IMR-90 (cell line): ENCODE results near the gene SLC25A22.

Experiments used
- BHLHE40 ChIP-seq: fragments of 150-350 bp; IDR thresholded peaks from 2 replicates; pipeline ENCODE4 v1.6.1; 2016; ENCODE audit warnings: mild to moderate bottlenecking, low read depth, low read length
- CEBPB ChIP-seq: IDR thresholded peaks from 2 replicates; pipeline ENCODE4 v1.6.1; 2012; ENCODE audit warnings: low read depth, low read length, improper control_type of control experiment
- CHD1 ChIP-seq: IDR thresholded peaks from 2 replicates; pipeline ENCODE4 v1.6.1; 2012; ENCODE audit warnings: low read depth, low read length, improper control_type of control experiment
- CTCF ChIP-seq: conservative IDR thresholded peaks from 2 replicates; pipeline ENCODE4 v1.5.1; 2012; ENCODE audit warnings: mild to moderate bottlenecking, low read depth, low read length, improper control_type of control experiment
- FOS ChIP-seq: fragments of 150-350 bp; IDR thresholded peaks from 2 replicates; pipeline ENCODE4 v1.6.1; 2016; ENCODE audit warnings: low read depth, low read length
- MAZ ChIP-seq: IDR thresholded peaks from 2 replicates; pipeline ENCODE4 v1.6.1; 2012; ENCODE audit warnings: low read depth, mild to moderate bottlenecking, low read length, improper control_type of control experiment, moderate library complexity, borderline replicate concordance
- MXI1 ChIP-seq: IDR thresholded peaks from 2 replicates; pipeline ENCODE4 v1.6.1; 2012; ENCODE audit warnings: low read depth, mild to moderate bottlenecking, low read length, moderate library complexity, borderline replicate concordance
- POLR2A ChIP-seq: IDR thresholded peaks from 2 replicates; pipeline ENCODE4 v1.6.1; 2012; ENCODE audit warnings: mild to moderate bottlenecking, low read depth, low read length
- RCOR1 ChIP-seq: IDR thresholded peaks from 2 replicates; pipeline ENCODE4 v1.6.1; 2012; ENCODE audit warnings: mild to moderate bottlenecking, low read length, improper control_type of control experiment; ENCODE audit not compliant: insufficient replicate concordance
- RFX5 ChIP-seq: IDR thresholded peaks from 2 replicates; pipeline ENCODE4 v1.8.0; 2012; ENCODE audit warnings: low read depth, mild to moderate bottlenecking, low read length, moderate library complexity
- SMC3 ChIP-seq: fragments of 150-350 bp; IDR thresholded peaks from 2 replicates; pipeline ENCODE4 v1.6.1; 2016; ENCODE audit warnings: low read depth, mild to moderate bottlenecking, antibody characterized with exemption, low read length, moderate library complexity
- TF ChIP-seq, protein P1 (sequence below): fragments of 150-350 bp; IDR thresholded peaks from 2 replicates; pipeline ENCODE4 v1.6.1; 2017; ENCODE audit warnings: mild to moderate bottlenecking, antibody characterized with exemption, low read length, low read depth

DNA sequence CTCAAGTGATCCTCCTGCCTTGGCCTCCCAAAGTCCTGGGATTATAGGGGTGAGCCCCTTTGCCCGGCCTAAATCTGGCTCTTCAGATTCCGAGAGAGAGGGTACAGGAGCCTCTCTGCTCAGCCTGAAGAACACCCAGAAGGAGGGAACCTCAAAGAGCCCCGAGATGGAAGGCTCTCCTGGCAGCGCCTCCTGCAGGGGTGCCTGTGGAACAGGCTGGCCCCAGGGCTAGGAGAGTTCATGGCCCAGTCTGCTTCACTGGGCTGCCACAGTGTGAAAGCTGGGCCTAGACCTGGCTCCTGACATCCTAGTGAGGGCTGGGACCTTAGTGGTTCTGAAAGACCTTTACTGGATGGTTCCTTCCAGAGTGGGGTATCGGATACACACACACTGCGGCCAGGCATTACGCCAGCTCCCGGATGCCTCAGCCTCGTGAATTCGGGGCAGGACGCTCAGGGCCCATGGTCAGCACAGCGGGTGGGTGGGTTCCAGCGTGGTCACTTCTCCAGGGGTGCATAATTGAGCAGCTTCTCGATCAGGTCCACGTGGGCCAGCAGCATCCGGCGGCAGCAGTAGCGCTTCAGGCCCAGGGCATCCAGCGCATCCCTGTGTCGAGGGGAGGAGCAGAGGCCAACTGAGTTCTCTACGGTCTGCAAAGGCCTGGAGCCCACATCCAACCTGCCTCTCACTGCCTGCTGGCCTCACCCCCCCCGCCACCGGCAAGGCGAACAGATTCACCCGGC lies 42.0 kb upstream of the SLC25A22 start:
- peak; percentile 32 for TF ChIP-seq CTCF
- TF ChIP-seq POLR2A = no peak
- TF ChIP-seq SMC3 = no peak
- TF ChIP-seq MXI1 = no peak
- TF ChIP-seq FOS = no peak
- no peak for TF ChIP-seq BHLHE40
- TF ChIP-seq CEBPB = no peak
- no peak for TF ChIP-seq CHD1
- TF ChIP-seq, protein P1, sequence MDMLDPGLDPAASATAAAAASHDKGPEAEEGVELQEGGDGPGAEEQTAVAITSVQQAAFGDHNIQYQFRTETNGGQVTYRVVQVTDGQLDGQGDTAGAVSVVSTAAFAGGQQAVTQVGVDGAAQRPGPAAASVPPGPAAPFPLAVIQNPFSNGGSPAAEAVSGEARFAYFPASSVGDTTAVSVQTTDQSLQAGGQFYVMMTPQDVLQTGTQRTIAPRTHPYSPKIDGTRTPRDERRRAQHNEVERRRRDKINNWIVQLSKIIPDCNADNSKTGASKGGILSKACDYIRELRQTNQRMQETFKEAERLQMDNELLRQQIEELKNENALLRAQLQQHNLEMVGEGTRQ = no peak
- no peak for TF ChIP-seq RCOR1
- no peak for TF ChIP-seq MAZ
- TF ChIP-seq RFX5 = no peak
